BE2C (cell line): ENCODE measurements around the gene COL6A5.
"Not testable (repeated sequence)": the region's sequence is repeated elsewhere in the genome, so short reads cannot be mapped to it uniquely, and the experiment has no call there.

Source experiments
- DNase-seq: peaks from one replicate; pipeline ENCODE4 v3.0.0-alpha.2; 2020
- H3K27me3 ChIP-seq: fragments of 250-450 bp; sonication (Bioruptor Pico); 2 replicates; pipeline ENCODE4 v1.5.1; 2020; ENCODE audit warnings: mild to moderate bottlenecking
- H3K36me3 ChIP-seq: fragments of 250-450 bp; sonication (Bioruptor Pico); 2 replicates; pipeline ENCODE4 v1.5.1; 2020; ENCODE audit warnings: mild to moderate bottlenecking
- H3K4me1 ChIP-seq: fragments of 250-450 bp; sonication (Bioruptor Pico); 2 replicates; pipeline ENCODE4 v1.5.1; 2020
- H3K4me3 ChIP-seq: 2 replicates; pipeline ENCODE4 v1.5.1; 2011; ENCODE audit warnings: low read depth, low read length
- H3K9me3 ChIP-seq: fragments of 250-450 bp; sonication (Bioruptor Pico); 2 replicates; pipeline ENCODE4 v1.5.1; 2020
- CTCF ChIP-seq: IDR thresholded peaks from 2 replicates; pipeline ENCODE4 v1.5.1; 2012; ENCODE audit warnings: mild to moderate bottlenecking, low read depth, low read length

The COL6A5 gene

GRCh38 chr3:130425484-130425883 is 80.0 kb downstream of the COL6A5 start:
- DNase-seq: no peak
- no peak for TF ChIP-seq CTCF
- H3K27me3 ChIP-seq: no peaks in the 10 kb centered on the region
- H3K9me3 ChIP-seq: no peaks in the 10 kb centered on the region
- peaks cover 11% of the 10 kb centered on the region for H3K4me1 ChIP-seq
- H3K36me3 ChIP-seq: no peaks in the 10 kb centered on the region
- no peak overlapping the region for H3K4me3 ChIP-seq

- H3K27me3 ChIP-seq: no peaks in the 10 kb centered on the region
- TF ChIP-seq CTCF: no peak
Observed at GRCh38 chr3:130426206-130426605, 80.7 kb downstream of the COL6A5 start.

GRCh38 chr3:130428871-130429712 is 83.6 kb downstream of the COL6A5 start:
- Histone ChIP-seq H3K4me3 (no peak overlapping the region), H3K4me1 (peaks cover 11% of the 10 kb centered on the region), H3K9me3 (no peaks in the 10 kb centered on the region), H3K36me3 (no peaks in the 10 kb centered on the region), H3K27me3 (no peaks in the 10 kb centered on the region)
- DNase-seq: no peak
- no peak for TF ChIP-seq CTCF

More at GRCh38 chr3:130426206-130426605, 80.7 kb downstream of the COL6A5 start:
- Histone ChIP-seq H3K4me3 (no peak overlapping the region), H3K9me3 (no peaks in the 10 kb centered on the region), H3K4me1 (peaks cover 11% of the 10 kb centered on the region), H3K36me3 (no peaks in the 10 kb centered on the region)
- DNase-seq: no peak

- no peaks in the 10 kb centered on the region for H3K27me3 ChIP-seq
- H3K4me1 ChIP-seq: peaks cover 11% of the 10 kb centered on the region
- no peaks in the 10 kb centered on the region for H3K36me3 ChIP-seq
- H3K9me3 ChIP-seq: no peaks in the 10 kb centered on the region
- no peak for TF ChIP-seq CTCF
- no peak overlapping the region for H3K4me3 ChIP-seq
- no peak for DNase-seq
Observed at GRCh38 chr3:130429713-130430023, 84.2 kb downstream of the COL6A5 start.

- Histone ChIP-seq H3K27me3 (no peaks in the 10 kb centered on the region), H3K4me1 (peaks cover 11% of the 10 kb centered on the region), H3K4me3 (no peak overlapping the region), H3K9me3 (no peaks in the 10 kb centered on the region), H3K36me3 (no peaks in the 10 kb centered on the region)
- no peak for DNase-seq
- no peak for TF ChIP-seq CTCF
Observed at GRCh38 chr3:130430266-130430665, 84.8 kb downstream of the COL6A5 start.

GRCh38 chr3:130432086-130432485 is 86.6 kb downstream of the COL6A5 start:
- peaks cover 11% of the 10 kb centered on the region for H3K4me1 ChIP-seq
- H3K4me3 ChIP-seq, DNase-seq: not testable (repeated sequence)

More at GRCh38 chr3:130432086-130432485, 86.6 kb downstream of the COL6A5 start:
- H3K9me3 ChIP-seq, H3K27me3 ChIP-seq, H3K36me3 ChIP-seq: not testable (repeated sequence)
